ENCODE data around the gene ZBTB7B. TPM values are rescaled to one million over a fixed set of nuclear protein-coding genes. Genes with fewer than 3 reads are reported as not detected.

Gene ZBTB7B
- total RNA-seq, 2 experiments from 2014 or later = 16.3 to 23.2 TPM

DNA sequence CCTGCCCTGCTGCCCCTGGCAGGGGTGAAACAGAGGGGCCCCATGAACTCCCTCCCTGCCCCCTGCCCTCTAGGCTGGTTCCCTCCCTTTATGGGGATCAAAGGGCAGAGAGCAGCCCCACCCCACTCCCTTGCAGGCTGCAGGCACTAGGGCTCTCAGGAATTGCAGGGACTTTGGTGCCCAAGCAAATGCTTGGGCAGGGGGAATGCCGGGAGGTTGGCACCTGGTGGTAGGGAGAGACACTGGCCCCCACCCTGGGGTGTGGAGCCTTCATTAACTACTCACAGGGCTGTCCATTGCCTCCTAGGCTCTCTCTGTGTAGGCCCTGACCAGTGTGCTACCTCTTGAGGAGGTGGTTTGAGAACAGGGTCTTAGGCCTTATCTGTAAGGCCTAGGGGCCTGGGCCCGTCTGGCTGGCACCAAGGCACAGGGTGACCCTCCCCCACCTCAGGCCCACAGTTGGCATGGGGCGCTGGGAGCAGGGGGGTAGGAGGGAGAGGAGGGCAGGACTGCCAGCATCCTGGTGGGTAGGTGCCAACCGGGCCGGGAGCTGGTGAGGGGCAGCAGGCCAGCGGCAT is 4.7 kb downstream of the ZBTB7B start:
- no peak for TF ChIP-seq EZH2phosphoT487 (IDR thresholded peaks at IDR 0.05; ENCODE audit: borderline replicate concordance, low read depth, low read length)
- no peak for TF ChIP-seq CTCF (conservative IDR thresholded peaks at IDR 0.05; ENCODE audit: low read length)
- Histone ChIP-seq H3K4me2 (ENCODE audit: low read length) (0 out of 2 replicates have a peak overlapping the region, but pooled peaks have one; percentile 3), H2AFZ (ENCODE audit: low read length) (no peak overlapping the region), H3K27ac (ENCODE audit: low read depth, low read length, poor library complexity, severe bottlenecking) (no peak overlapping the region), H3K79me2 (ENCODE audit: insufficient read depth, low read depth, low read length) (peaks cover 10% of the 10 kb centered on the region; the same call in 1 of the 2 replicates), H3K9me2 (ENCODE audit: insufficient read depth, low read length) (no peaks in the 10 kb centered on the region), H3K4me3 (ENCODE audit: low read depth, low read length, poor library complexity, severe bottlenecking) (no peak overlapping the region), H3K36me3 (ENCODE audit: insufficient read depth, low read length) (no peaks in the 10 kb centered on the region), H4K20me1 (ENCODE audit: insufficient read depth, low read length) (no peaks in the 10 kb centered on the region), H3K9me3 (ENCODE audit: low read length) (no peaks in the 10 kb centered on the region), H3K4me1 (ENCODE audit: insufficient read depth, low read length, poor library complexity, severe bottlenecking) (peaks cover 67% of the 10 kb centered on the region)
- intact Hi-C loops (cut with micrococcal nuclease; ENCODE audit: unreplicated experiment) = no loop called here
- ChIA-PET CTCF (ENCODE audit: unreplicated experiment) (no interaction called here), POLR2A (no interaction called here)
- BruUV-seq (replicated peaks) = no TSS peak
- no peak for DNase-seq (ENCODE audit: low spot score)

GRCh38 chr1:155008015-155008941 is 5.7 kb downstream of the ZBTB7B start:
- no peaks in the 10 kb centered on the region for H4K20me1 ChIP-seq (ENCODE audit: insufficient read depth, low read length)
- H3K4me1 ChIP-seq (ENCODE audit: insufficient read depth, low read length, poor library complexity, severe bottlenecking) = peaks cover 76% of the 10 kb centered on the region
- CTCF ChIA-PET (ENCODE audit: unreplicated experiment) = interaction anchor here (0.6 kb wide), 1 partner anchor 9 kb away, joined by 3 read pairs; no protein-coding TSS in a partner anchor
- TF ChIP-seq CTCF (conservative IDR thresholded peaks at IDR 0.05; ENCODE audit: low read length) = no peak
- TF ChIP-seq EZH2phosphoT487 (IDR thresholded peaks at IDR 0.05; ENCODE audit: borderline replicate concordance, low read depth, low read length) = no peak
- no peak for DNase-seq (ENCODE audit: low spot score)
- H3K36me3 ChIP-seq (ENCODE audit: insufficient read depth, low read length) = no peaks in the 10 kb centered on the region
- peaks cover 4% of the 10 kb centered on the region; the same call in 1 of the 2 replicates for H3K79me2 ChIP-seq (ENCODE audit: insufficient read depth, low read depth, low read length)
- no peak overlapping the region for H2AFZ ChIP-seq (ENCODE audit: low read length)
- POLR2A ChIA-PET = interaction anchor here (0.6 kb wide), 1 partner anchor 12 kb away, joined by 4 read pairs; no protein-coding TSS in a partner anchor
- intact Hi-C loops (cut with micrococcal nuclease; ENCODE audit: unreplicated experiment) = no loop called here
- no peaks in the 10 kb centered on the region for H3K9me2 ChIP-seq (ENCODE audit: insufficient read depth, low read length)
- peak overlapping the region; percentile 35 for H3K4me2 ChIP-seq (ENCODE audit: low read length)
- H3K27ac ChIP-seq (ENCODE audit: low read depth, low read length, poor library complexity, severe bottlenecking) = no peak overlapping the region
- no peaks in the 10 kb centered on the region for H3K9me3 ChIP-seq (ENCODE audit: low read length)
- BruUV-seq (replicated peaks) = no TSS peak
- no peak overlapping the region for H3K4me3 ChIP-seq (ENCODE audit: low read depth, low read length, poor library complexity, severe bottlenecking)

Measured in OCI-LY7 (cell line).